ELF-1 (cell line): ENCODE results near the gene GPD2.
"Not testable (repeated sequence)": the region's sequence is repeated elsewhere in the genome, so short reads cannot be mapped to it uniquely, and the experiment has no call there.

ENCODE experiments used
- DNase-seq: peaks from one replicate; pipeline ENCODE4 v3.0.0-alpha.2; 2016; ENCODE audit warnings: low read depth, low spot score

The GPD2 gene

DNA sequence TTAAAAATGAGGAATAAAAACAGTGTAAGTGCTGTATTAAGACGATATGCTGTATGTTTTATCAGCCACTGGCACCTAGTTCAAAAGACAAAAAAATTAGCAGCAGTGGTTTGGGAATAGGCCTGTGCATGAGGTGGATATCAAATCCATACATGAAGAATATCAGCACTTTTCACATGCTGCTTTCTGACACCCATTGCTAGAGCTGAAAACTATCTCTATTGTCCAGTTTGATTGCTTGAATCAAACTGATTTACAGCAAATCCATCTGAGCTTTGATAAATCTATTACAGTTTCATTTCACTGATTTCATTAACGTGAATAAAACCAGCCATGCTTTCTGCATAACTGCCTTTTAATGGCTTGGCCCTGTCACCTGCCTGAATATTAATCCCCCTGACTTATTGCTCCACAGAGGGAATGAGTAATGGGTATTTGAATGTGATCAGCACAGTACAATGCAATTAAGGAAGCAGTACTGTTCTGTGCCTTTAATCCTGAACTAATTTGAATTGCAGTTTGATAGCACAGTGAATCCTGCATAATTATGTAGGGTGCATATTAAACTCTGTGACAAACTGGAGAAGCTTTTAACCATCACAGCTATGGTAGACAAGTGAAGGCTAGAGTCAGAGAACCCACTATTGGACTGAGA is 154.0 kb downstream of the GPD2 start:
- no peak for DNase-seq

DNA sequence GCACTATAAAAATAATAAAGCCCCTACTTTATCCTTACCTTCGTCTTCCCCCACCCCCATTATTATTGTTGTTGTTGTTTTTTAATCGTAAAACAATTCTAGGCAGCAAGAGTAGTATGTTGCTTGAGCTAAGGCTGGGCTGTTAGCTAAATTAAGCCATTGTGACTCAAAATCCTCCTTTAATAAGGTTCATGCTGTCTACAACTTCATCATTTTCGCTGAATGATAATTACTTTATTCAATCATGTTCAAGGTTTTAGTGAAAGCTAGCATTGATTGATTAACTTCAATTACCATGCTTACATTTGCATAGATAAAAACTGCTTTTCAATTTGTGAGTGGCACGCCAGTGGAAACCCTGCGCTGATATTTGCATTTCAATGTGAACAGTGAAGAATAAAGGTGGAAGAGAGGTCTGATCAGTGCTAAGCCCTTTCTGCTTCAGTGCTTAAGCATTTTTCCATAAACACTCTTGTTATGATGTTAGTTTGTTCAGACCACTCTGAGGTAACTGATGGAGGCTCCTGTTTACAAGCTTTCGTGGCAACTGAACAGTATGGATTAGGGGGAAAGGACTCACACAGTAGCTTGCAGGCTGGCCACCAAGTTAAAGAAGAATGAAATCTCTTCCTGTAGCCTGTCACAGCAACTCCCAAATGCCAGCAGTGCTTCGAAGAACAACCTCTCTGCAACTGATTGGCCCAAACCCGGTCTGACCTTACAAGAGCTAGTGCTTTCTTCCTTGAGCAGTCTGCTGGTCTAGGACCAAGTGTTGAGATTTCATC is 156.8 kb downstream of the GPD2 start:
- DNase-seq = peak; percentile 47

DNA sequence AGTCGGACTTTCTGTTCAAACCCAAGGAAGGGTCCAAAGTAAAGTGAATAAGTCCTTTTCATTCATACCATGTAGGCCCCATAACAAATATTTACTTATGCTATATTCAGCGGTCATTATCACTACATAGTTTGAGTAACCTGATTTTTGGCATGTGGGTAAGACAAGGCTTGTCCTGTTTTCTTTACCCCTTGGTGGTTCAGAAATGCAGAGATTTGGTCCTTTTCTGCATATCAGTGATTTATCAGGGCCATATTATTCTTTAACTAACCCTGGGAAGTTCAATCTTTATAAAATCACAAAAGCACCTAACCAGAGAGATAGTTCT is 157.4 kb downstream of the GPD2 start:
- DNase-seq = no peak

DNA sequence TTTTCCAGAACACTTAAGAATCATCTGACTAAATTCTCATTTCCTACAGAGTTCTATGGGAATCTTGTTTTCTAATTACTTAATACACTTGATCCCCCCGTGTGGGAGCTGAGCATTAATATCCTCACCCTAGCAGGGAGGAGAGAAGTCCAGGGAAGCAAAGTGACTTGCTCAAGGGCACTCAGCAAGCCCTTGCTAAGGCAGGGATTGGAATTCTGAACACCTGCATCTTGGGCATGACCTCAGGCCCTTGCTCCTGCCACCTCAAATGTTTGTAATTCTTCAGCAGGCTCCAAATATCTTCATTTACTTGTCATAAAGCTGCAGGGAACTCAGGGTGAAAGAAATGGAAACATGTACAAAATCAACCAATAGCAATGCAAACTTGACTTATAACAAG is 162.4 kb downstream of the GPD2 start:
- DNase-seq = peak; percentile 2

DNA sequence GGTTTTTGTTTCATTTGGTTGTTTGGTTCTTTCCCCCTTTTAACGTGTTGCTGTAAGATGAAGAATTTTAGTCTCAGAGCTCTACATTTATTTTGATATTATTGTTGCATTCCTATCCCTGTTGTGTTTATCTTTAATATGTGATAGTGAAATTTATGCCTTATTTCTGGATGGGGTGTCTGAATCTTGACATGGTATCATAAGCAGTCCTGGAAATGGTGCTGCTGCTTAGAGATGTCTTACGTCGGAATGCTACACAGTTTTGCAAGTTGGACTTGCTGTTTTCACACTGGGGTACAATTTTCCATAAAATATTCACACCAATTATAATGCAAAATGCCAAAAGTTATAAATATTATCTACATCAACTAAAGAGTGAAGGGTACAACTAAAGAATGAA is 164.0 kb downstream of the GPD2 start:
- DNase-seq = no peak

DNA sequence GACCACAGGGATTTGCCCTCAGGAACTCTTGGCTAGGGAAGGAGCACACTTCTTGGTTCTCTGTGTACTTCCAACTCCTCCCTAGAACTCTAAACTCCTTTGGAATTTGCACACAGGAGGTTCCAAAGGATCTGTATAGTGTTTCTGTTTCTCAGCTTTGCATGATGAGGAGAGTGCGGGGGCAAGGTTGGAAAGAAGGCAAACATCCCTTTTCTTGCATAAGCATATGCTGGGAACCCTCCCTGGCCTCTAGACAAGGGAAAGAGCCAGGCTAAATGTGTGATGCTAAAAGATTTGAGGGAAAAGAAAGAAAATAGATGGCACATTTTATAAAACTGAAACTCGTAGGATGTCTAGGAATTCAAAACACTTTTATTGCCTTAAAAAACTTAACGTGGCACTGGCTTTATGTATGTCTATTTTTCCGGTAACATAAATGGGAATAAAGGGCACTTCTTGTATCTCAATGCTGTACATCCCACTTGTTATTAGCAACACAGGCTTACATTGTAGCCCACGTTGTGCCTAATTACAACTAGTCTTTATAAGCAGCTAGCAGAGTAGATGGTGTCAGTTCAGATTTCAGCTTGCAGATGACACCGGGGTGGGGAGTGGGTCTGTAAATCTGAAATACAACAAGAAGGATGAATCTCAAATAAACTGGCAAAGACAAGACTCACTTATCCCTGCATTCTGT is 165.8 kb downstream of the GPD2 start:
- DNase-seq = peak; percentile 6

DNA sequence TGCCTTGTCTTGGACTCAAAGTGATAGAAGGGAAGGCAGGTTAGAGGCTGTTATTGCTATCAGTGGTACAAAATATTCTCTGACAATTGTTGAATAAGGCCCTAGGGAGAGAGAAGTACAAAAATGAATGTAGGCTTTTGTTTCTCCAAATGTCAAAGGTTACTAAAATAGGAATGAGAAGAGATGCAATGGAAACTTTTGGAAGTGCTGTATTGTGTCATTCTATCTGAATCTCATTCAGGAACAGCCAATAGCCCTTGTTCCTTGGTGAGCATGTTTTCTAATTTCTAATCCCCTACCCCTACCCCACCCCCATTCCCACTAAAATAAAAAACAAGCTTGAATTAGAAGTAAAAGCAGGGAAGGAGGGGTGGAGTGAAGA is 166.4 kb downstream of the GPD2 start:
- no peak for DNase-seq

DNA sequence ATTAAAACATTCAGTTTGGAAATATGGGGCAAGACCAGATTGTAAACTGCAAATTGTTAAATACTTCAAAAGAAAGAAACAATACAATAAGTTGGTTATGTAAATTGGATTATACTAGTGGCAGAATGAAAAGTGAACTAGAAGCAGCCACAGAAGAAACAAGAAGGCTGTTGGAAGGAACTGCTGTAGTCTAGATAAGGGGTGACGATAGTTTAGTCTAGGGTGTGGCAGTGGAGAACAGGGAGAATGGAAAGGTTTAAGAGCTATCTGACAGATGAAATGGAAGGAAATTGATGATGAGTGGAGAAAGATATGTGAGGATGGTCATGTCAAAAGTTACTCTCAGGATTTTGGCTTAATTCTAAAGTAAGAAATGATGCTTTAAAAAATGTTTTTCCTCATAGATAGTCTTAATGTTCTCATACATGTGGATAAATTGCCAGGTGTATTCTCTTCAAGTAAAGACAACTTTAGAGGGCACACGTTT is 179.7 kb downstream of the GPD2 start:
- no peak for DNase-seq

DNA sequence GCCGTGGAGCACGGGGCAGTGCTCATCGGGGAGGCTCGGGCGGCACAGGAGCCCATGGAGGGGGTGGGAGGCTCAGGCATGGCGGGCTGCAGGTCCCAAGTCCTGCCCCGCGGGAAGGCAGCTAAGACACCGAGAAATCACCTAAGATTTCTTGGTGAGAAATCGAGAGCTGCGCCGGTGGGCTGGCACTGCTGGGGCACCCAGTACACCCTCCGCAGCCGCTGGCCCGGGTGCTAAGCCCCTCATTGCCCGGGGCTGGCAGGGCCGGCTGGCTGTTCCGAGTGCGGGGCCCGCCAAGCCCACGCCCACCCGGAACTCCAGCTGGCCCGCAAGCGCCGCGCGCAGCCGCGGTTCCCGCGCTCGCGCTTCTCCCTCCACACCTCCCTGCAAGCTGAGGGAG is 181.9 kb downstream of the GPD2 start:
- not testable (repeated sequence) for DNase-seq

DNA sequence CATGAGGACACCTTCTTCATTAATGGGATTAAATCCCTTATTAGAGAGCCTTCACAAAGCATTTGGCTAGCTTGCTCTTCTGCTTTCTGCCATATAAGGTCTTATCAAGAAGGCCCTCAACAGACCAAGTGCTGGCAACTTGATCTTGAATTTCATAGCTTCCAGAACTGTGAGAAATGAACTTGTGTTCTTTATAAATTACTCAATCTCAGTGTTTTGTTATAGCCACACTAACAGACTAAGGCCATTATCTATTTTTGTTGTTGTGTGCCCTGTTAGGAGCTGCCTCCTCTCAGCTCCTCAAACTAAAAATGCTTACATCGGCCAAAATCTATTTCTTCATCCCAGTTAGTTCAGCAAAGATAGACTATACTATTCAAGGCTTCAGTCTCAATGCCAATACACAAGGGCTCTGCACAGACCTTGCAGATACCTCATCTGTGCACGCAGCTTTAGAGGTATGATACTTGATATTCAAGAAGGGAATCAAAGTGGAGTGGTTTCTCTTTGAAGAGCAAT is 182.9 kb downstream of the GPD2 start:
- DNase-seq = no peak

DNA sequence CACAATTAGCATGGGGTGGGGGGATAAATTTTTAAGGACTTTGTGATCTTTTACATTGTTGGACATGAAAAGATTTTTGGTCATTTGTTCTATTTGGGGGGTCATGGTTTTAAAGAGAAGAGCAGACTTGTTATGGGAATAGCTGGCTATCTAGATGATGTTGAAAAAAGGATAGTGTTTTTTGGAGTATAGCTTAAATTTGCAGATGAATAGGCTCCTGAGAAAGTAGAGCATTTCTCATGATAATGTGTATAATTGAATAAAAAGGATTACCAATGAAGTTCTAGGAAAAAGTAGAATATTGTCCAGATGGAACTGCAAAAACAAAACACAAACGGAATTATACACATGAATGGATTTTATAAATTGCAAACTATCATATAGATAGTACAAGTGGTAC is 186.3 kb downstream of the GPD2 start:
- DNase-seq = no peak

DNA sequence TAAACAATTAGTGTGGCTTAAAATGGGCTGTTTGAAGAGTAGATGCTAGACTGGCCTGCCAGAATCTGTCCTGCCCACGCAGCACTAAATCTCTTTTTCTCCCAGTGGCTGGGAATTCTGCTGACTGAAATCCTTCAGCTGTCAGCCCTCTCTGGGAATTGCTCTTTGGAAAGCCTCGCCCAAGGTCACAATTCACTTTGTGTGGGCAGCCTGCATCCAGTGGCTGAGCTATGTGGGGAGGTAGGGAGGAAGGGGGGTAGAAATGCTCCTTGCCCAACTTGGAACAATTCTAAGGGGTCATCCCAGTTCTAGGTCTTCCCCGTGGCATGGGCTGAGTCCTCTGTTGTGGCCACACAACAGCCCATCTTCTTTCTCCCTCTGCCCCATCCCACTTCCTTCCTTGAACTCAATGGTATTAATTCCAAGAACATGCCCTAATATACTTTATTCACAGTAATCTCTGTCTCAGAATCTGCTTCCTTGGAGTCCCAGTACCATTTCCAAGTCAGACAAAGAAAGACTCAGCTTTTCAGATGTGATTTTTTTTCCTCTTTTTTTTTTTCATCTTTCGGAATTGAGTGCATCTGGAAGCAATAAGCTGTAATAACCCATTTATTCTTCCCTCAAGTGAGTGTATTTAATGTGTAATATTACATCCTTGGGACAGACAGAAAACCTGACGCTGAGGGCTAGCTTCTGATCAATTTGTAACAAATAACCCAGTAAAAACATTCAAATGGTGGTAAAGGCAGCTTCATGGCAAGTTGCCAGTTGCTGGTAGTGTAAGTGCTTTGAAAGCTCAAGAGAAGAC is 189.4 kb downstream of the GPD2 start:
- no peak for DNase-seq

DNA sequence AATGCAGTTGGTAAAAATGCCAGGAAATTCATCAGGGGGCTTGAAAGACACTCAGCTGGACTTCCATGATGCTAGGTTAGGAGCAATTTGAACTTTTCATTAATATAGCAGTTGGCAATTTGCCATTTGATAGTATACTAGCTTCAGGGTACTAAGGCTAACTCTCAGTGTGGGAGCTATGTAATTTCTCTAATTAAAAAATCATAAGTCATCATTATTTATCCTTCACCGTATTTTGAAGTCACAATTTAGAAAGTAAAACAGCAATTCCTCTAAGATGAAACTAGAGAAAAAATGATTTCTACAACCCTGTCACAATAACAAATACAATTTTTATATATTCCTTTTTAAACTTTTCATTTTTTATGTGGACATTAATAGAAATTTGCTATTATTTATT is 190.8 kb downstream of the GPD2 start:
- no peak for DNase-seq

DNA sequence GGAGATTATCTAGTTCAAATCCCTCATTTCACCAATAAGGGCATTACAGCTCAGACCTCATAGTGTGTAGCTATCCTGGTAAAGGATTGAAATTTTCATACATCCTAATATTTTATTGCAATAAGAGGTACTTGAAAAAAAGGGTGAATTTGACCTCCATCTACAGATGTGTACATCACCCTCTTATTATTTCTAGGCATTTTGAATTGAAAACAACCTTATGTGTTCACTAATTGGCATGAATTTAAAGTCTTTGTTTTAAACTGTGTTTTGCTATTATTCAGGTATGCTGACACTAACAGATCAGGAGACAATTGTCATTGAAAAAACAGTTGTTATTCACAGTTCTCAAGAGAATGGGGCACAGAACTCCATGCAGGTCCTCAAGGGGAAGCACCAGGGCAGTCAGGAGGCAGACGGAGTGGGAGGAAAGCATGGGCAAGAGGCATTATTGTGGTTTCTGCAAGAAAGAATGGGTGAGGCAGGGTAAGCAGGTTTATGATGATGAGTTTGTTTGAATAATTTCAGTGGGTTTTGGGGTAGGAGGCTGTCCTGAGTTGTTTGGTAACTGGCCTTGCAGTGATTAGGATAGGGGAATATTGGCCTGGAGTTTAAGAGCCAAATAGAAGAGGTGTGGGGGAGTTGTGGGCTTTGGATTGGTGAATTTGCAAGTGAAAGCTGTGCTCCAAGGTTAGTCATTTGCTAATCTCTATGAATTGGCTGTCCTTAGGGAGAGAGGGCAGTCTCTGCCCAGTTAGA is 194.6 kb downstream of the GPD2 start:
- peak; percentile 63 for DNase-seq

DNA sequence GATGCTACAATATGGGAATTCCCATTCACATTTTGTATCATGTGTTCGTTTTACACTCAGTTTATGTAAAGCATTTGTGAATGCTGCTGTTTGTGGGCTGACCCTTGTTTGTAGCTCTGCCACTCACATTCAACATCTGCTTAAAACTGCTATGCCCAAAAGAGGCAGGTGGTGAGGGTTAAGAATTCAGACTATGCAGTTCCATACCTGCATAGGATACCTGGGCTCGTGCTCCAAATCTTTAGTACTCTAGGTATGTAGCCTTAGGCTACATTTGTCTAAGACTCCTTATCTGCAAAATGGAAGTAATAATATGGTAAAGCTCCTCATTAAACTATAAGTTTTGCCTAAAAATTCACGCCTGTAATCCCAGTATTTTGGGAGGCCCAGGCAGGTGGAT is 199.5 kb downstream of the GPD2 start:
- DNase-seq = peak; percentile 4
